IPS-18a (cell line): ENCODE results near the gene ATP11B.
"Not testable (repeated sequence)": the region's sequence is repeated elsewhere in the genome, so short reads cannot be mapped to it uniquely, and the experiment has no call there.

Source experiments
- H3K27ac ChIP-seq: one replicate; pipeline ENCODE4 v1.5.1; 2013; ENCODE audit warnings: low read length
- H3K27me3 ChIP-seq: one replicate; pipeline ENCODE4 v1.6.1; 2013; ENCODE audit warnings: mild to moderate bottlenecking, low read length; ENCODE audit not compliant: control insufficient read depth, insufficient read depth
- H3K36me3 ChIP-seq: one replicate; pipeline ENCODE4 v1.6.1; 2013; ENCODE audit warnings: low read depth, low read length; ENCODE audit not compliant: control insufficient read depth
- H3K4me1 ChIP-seq: one replicate; pipeline ENCODE4 v1.6.1; 2013; ENCODE audit warnings: low read depth, low read length; ENCODE audit not compliant: control insufficient read depth
- H3K4me3 ChIP-seq: one replicate; pipeline ENCODE4 v1.5.1; 2013; ENCODE audit warnings: low read length
- H3K9ac ChIP-seq: one replicate; pipeline ENCODE4 v1.6.1; 2013; ENCODE audit warnings: mild to moderate bottlenecking, low read length, moderate library complexity
- H3K9me3 ChIP-seq: one replicate; pipeline ENCODE4 v1.6.1; 2013; ENCODE audit warnings: low read depth, low read length; ENCODE audit not compliant: control insufficient read depth

Gene ATP11B

GRCh38 chr3:182861348-182861747 lies 68.0 kb downstream of the ATP11B start:
- Histone ChIP-seq H3K9me3 (no peaks in the 10 kb centered on the region), H3K27ac (no peak overlapping the region), H3K9ac (no peak overlapping the region), H3K36me3 (no peaks in the 10 kb centered on the region), H3K4me1 (no peaks in the 10 kb centered on the region), H3K27me3 (no peaks in the 10 kb centered on the region), H3K4me3 (no peak overlapping the region)

DNA sequence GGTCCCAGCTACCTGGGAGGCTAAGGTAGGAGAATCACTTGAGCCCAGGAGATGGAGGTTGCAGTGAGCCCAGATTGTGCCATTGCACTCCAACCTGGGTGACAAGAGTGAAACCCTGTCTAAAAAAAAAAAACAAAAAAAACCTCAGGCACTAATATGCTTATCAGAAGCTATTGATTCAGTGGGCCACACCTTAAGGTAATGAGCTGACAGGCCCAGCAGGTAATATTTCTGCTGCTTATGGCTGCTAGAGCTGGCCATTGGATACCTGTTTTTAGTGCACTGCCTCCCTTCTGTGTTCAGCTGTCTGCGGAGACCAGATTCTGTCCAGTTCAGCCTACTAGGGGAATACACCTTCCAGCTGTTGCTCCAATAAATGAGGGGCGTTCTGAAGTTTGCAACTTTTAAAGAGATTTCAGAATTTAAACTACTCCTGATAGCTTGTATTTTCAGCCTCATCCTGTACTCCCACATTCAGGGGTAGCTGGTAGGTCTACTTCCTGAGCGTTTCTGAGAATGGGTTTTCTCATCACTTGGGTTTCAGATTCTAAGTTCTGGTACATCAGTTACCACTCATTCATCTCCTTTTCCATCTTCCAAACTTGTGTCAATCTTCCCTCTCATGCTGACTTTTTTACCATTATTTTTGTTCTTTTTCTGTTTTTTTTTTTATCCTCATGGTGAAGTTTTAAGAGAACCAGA lies 69.0 kb downstream of the ATP11B start:
- no peak overlapping the region for H3K4me3 ChIP-seq
- no peaks in the 10 kb centered on the region for H3K9me3 ChIP-seq
- H3K27me3 ChIP-seq = no peaks in the 10 kb centered on the region
- no peaks in the 10 kb centered on the region for H3K4me1 ChIP-seq
- no peak overlapping the region for H3K27ac ChIP-seq
- H3K9ac ChIP-seq = no peak overlapping the region
- no peaks in the 10 kb centered on the region for H3K36me3 ChIP-seq

DNA sequence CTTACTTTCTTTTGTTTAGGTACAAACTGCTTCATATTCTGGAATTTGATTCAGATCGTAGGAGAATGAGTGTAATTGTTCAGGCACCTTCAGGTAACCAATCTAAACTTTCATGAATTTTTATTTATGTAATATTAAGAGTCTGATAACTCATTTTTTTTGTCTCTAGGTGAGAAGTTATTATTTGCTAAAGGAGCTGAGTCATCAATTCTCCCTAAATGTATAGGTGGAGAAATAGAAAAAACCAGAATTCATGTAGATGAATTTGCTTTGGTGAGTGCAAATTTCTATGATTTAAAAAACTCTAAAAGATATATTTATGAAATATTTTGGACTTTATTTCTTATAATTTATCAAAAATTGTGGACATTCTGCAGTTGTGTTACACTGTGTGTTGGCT lies 75.8 kb downstream of the ATP11B start:
- Histone ChIP-seq H3K27ac (no peak overlapping the region), H3K9me3 (no peaks in the 10 kb centered on the region), H3K4me1 (no peaks in the 10 kb centered on the region), H3K4me3 (no peak overlapping the region), H3K36me3 (peaks cover 13% of the 10 kb centered on the region), H3K27me3 (no peaks in the 10 kb centered on the region), H3K9ac (no peak overlapping the region)

- H3K27me3 ChIP-seq, H3K9me3 ChIP-seq, H3K4me1 ChIP-seq, H3K9ac ChIP-seq, H3K27ac ChIP-seq, H3K4me3 ChIP-seq: not testable (repeated sequence)
- peaks cover 16% of the 10 kb centered on the region for H3K36me3 ChIP-seq
Measured at GRCh38 chr3:182870917-182871316, 77.6 kb downstream of the ATP11B start.

DNA sequence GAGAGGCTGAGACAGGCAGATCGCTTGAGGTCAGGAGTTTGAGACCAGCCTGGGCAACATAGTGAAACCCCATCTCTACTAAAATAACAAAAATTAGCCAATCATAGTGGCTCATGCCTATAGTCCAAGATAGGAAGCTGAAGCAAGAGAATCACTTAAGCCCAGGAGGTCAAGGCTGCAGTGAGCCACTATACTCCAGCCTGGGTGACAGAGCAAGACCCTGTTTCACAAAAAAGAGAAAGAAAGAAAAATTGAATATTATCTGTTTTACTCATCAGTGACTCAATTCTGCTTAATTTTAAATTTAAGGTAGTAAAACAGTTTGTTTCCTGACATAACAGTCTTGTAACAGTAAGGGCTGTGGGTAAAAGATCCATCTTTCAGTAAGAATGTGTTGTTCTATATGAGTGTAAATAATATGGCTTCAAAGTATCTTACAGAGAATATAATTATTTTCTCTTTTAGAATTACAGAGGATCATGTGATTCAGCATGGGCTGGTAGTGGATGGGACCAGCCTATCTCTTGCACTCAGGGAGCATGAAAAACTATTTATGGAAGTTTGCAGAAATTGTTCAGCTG lies 85.8 kb downstream of the ATP11B start:
- Histone ChIP-seq H3K4me3 (no peak overlapping the region), H3K9ac (no peak overlapping the region), H3K27me3 (no peaks in the 10 kb centered on the region), H3K27ac (no peak overlapping the region), H3K9me3 (no peaks in the 10 kb centered on the region), H3K36me3 (peaks cover 2% of the 10 kb centered on the region), H3K4me1 (no peaks in the 10 kb centered on the region)

- Histone ChIP-seq H3K27me3 (no peaks in the 10 kb centered on the region), H3K4me3 (no peak overlapping the region), H3K4me1 (no peaks in the 10 kb centered on the region), H3K27ac (no peak overlapping the region), H3K9me3 (no peaks in the 10 kb centered on the region), H3K9ac (no peak overlapping the region), H3K36me3 (peaks cover 2% of the 10 kb centered on the region)
Measured at GRCh38 chr3:182886497-182886896, 93.2 kb downstream of the ATP11B start.

DNA sequence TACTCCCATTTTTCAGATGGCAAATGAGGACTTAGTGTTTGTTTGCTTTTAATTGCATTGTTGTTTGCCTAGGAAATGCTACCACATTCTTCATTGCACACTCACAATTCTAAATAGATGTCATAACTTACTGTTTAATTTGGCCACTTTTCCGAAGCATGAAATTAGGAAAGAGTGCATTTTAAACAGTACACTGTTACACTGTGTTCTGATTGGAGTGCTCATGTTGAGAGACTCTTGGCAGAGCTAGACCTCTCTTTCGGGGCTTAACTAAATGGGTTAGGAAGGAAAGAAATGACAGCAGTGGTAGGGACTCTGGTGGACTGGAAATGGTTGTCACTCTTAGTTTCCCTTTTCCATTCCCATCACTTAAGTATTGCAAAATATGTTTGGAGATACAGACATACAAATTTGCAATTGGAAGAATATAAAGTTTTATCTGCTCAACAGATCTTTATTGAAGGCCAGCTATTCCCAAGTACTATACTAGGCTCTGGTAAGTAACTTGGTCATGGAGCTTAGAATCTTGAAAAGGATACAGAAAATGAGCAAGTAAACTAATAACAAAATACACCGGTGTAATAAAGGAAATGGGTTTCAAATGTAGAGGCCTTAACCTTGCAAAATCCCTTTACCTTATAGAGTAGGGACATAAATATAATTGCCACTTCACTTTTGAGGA lies 96.8 kb downstream of the ATP11B start:
- no peaks in the 10 kb centered on the region for H3K27me3 ChIP-seq
- no peak overlapping the region for H3K9ac ChIP-seq
- H3K4me1 ChIP-seq = no peaks in the 10 kb centered on the region
- H3K36me3 ChIP-seq = peaks cover 2% of the 10 kb centered on the region
- no peak overlapping the region for H3K4me3 ChIP-seq
- H3K9me3 ChIP-seq = no peaks in the 10 kb centered on the region
- no peak overlapping the region for H3K27ac ChIP-seq

GRCh38 chr3:182891364-182891763 lies 98.1 kb downstream of the ATP11B start:
- Histone ChIP-seq H3K27ac (no peak overlapping the region), H3K27me3 (no peaks in the 10 kb centered on the region), H3K9me3 (no peaks in the 10 kb centered on the region), H3K4me3 (no peak overlapping the region), H3K4me1 (no peaks in the 10 kb centered on the region), H3K36me3 (no peaks in the 10 kb centered on the region), H3K9ac (no peak overlapping the region)

GRCh38 chr3:182892226-182892625 lies 98.9 kb downstream of the ATP11B start:
- H3K27me3 ChIP-seq = no peaks in the 10 kb centered on the region
- no peaks in the 10 kb centered on the region for H3K4me1 ChIP-seq
- no peak overlapping the region for H3K4me3 ChIP-seq
- no peaks in the 10 kb centered on the region for H3K36me3 ChIP-seq
- no peak overlapping the region for H3K9ac ChIP-seq
- no peak overlapping the region for H3K27ac ChIP-seq
- H3K9me3 ChIP-seq = no peaks in the 10 kb centered on the region

GRCh38 chr3:182895513-182896112 lies 102.3 kb downstream of the ATP11B start:
- no peak overlapping the region for H3K4me3 ChIP-seq
- H3K4me1 ChIP-seq = no peaks in the 10 kb centered on the region
- no peaks in the 10 kb centered on the region for H3K27me3 ChIP-seq
- H3K36me3 ChIP-seq = no peaks in the 10 kb centered on the region
- H3K27ac ChIP-seq = no peak overlapping the region
- no peaks in the 10 kb centered on the region for H3K9me3 ChIP-seq
- no peak overlapping the region for H3K9ac ChIP-seq

DNA sequence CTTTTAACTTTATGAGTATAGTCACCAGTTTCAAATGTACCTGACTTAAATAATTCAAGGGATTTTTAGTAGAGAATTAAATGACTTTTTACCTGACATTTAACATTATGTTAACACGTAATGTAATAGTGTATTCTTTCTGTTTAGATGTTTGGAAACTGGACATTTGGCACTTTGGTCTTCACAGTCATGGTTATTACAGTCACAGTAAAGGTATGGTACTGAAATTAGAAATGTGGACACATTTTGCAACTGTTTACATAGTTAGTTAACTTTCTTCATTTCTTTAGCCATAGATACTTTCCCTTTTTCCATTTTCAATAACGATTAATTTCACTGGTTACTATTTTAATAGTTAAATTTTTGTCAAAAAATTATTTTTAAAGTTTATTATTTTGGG lies 103.2 kb downstream of the ATP11B start:
- Histone ChIP-seq H3K27me3 (no peaks in the 10 kb centered on the region), H3K27ac (no peak overlapping the region), H3K4me3 (no peak overlapping the region), H3K36me3 (no peaks in the 10 kb centered on the region), H3K4me1 (no peaks in the 10 kb centered on the region), H3K9ac (no peak overlapping the region), H3K9me3 (no peaks in the 10 kb centered on the region)
